HG03135 (cell line): ENCODE measurements around the gene LRRIQ4.
A peak's percentile ranks its signal among the peaks of the same experiment; 100 is the strongest.

ENCODE experiments used
- ATAC-seq: cut with Tn5 transposase; IDR thresholded peaks from one replicate; pipeline ENCODE4 v1.9.1; 2021; ENCODE audit warnings: mild to moderate bottlenecking, moderate library complexity; ENCODE audit not compliant: unreplicated experiment

Gene LRRIQ4

DNA sequence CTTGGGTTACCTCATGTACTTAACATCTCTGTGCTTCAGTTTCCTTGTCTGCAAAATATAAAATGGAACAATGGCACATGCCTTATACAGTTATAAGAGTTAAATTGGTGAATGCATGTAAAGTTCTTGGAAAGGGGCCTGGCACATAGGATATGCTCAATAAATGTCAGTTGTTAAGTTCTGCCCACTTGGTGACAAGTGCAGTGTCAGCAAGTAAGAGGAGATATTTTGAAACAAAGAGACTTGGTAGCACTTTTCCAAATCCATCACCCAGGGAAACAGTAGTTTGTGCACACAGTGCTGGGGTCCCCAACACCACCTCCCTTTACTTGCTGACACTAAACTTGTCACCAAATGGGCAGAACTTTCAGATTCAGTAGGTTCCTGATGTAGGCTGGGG, 37.9 kb downstream of the LRRIQ4 start:
- no peak for ATAC-seq

DNA sequence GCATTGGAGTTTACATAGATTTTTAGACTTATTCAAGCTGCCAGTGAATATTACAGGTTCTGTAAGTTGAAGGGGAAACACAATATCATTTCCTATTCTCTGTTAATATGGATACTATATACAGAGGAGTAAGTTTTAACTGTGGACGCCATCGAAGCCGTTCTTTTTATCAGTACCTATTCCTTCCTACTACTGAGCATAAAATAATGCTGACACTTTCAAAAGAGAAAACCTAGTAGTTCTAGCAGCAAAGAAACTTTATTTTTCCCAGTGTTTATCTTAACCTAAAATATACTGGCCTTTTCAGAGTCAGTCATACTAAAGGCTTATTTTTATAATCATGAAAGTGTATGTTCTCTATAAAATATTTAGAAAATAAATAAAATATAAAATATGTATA, 42.8 kb downstream of the LRRIQ4 start:
- no peak for ATAC-seq

DNA sequence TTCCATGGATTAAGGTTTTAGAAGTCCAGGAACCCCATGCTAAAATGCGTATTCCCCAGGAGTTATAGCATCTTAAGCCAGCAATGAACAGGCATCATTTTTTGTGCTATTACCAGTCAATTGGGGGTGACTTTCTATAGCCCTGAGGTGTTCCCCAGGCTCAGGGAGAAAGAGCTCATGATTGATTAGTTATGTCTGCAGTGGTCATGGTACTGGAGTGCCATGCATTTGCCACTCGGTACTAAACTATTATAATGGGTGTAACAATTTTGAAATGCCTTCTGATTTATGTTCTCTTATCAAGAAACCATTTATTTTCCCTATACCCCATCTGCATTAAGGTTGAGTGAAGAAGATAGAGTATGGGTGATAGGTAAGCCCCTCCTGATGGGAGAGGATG, 45.1 kb downstream of the LRRIQ4 start:
- ATAC-seq: no peak

DNA sequence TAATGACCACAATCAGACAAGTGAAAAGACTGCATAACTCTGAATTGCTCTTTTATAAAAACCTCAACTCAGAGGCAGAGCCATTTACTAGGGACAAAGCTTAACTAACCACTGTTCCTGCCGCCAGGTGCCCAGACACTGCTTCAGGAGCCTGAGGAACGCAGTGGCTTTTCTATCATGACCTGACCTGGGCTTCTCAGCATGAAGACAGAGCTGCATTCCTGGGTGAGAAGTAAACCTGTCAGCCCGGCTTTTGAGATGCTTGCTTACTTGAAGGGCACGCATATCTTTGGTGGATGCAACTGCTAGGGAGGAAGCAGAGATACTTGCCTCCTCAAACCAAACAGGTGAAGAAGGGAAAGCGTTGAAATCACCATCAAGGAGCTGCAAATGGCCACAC, 49.2 kb downstream of the LRRIQ4 start:
- ATAC-seq: no peak

DNA sequence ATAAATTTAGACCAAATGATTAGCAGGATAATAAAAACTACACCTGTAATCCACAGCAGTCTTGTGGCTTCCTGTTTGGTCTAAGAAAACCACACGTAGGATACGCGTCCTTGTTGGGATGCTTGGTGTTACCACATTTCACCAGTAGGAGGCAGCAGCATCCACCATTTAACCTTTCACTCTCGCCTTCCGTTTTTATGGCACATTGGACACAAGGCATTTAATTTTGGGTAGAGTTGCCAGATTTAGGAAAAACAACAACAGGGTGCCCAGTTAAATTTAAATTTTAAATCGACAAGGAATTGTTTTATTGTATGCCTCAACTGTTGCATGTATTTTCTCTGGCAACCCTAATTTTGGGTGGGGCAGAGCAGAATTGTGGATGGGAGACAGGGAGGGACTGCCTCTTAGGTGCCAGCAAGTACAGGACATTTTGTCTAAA, 50.8 kb downstream of the LRRIQ4 start:
- ATAC-seq: peak; percentile 68

DNA sequence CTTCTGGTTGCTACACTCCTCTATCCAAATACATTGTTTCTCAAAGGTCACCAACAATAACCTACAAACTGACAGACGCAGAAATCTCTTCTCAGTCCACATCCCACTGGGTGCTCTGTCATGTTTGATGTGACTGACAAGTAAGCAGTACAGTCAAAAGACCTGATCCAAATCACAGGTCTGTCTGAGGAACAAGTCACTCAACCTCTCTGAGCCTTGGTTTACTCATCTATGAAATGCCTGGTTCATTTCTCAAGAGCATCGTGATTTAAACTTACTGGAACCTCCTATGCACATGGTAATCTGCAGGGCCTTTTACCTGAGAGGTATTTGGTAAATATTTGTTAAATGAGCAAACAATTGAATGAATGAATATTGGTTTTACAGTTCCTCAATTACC, 51.6 kb downstream of the LRRIQ4 start:
- no peak for ATAC-seq

DNA sequence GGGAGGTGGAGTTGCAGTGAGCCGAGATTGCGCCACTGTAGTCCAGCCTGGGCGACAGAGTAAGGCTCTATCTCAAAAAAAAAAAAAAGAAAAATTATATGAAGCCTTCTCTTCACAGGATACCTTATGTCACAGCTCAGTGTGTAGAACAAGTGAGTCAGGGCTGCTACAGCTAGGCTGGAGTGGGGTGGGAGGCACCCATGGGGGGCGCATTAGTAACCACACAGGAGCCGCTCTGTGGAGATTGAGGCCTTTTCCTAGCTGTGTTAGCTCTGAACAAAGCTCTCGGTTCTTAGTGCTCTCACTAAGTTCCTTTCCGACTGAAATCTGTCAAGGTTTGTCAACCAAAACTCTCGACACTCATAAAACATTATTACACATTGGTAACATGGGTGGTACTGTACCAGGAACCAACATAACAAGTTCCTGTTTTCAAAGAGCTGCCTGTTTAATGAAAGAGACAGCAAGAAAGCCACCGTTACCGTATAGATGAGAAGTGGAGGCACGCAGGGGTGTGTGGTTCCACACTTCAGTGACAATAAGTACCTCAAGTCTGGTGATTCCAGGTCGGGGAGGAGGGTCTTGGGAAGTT, 52.6 kb downstream of the LRRIQ4 start:
- no peak for ATAC-seq

DNA sequence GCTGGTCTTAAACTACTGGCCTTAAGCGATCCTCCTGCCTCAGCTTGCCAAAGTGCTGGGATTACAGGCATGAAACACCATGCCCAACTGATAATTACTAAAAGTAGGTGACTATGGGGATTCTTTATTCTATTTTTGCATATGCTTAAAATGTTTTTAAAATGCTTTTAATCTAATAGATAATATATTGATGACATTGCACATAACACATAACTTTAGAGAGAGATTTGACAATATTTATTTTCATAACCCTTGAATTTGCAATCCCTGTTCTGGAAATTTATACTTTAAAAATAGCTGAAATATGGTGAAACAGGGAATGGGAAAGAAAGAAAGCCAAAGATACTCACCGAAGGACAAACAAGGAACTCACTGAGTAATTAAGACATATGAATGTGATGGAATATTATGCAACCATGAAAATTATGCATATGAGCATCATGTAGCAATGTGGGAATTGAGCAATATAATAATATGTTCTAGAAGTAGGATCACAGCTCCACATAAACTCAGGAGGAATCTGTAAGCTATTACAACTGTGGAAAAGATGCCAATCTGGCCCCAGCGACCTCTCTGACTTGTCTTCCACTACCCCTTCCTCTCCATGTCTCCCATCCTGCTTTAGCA, 55.0 kb downstream of the LRRIQ4 start:
- no peak for ATAC-seq

DNA sequence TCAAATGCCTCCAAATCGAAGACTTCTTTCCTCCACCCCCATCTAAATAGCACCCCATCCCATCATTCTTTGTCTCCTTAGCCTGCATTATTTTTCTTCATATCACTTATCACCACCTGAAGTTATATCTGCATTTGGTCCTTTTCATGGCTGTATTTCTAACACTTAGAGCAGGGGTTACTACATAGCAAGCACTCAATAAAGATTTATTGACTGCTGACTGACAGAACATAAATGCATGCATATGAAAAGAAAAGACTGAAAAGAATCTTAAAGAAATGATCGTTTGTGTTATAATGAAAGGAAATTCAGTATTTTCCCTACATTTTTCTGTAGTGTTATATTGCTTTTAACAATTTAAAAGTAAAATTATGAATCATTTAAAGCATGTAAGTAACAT, 55.7 kb downstream of the LRRIQ4 start:
- ATAC-seq: no peak

DNA sequence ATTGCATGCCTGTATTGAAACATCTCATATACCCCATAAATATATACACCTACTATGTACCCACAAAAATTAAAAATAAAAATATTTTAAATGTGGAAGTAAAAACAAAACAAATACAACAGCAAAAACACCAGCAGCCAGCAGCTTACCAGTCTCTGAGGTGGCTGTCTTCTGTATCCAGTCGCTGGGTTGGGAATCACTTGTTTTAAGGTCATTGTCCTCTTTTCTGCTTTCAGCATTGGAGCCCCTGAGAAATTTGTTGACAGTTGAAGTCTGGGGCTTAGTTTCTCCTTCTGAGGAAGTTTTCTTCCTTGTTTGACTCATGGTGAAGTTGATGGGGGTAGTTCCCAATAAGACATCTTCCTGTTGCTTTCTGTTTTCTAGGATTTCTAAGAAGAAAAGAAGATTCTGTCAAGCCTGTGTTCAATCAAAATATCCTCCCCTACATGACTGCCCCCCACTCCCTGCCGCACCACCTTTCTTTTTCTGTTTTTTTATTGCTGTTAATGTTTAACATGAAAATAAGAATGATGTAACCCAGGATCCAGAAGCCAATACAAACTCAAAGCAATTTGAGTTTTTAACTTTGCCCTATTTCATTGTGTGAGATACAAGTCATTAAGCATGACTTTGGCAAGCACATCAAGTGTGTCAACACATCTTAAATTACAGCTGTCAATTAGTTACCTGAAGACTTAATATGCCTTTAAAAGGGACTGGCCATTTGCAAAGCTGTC, 57.0 kb downstream of the LRRIQ4 start, which contains the start of gene LRRC31:
LRRC31 (minus strand) TSS at position 452 of the 737 bp plus-strand sequence; CDS start at position 324, 128 bp downstream.
- no peak for ATAC-seq

DNA sequence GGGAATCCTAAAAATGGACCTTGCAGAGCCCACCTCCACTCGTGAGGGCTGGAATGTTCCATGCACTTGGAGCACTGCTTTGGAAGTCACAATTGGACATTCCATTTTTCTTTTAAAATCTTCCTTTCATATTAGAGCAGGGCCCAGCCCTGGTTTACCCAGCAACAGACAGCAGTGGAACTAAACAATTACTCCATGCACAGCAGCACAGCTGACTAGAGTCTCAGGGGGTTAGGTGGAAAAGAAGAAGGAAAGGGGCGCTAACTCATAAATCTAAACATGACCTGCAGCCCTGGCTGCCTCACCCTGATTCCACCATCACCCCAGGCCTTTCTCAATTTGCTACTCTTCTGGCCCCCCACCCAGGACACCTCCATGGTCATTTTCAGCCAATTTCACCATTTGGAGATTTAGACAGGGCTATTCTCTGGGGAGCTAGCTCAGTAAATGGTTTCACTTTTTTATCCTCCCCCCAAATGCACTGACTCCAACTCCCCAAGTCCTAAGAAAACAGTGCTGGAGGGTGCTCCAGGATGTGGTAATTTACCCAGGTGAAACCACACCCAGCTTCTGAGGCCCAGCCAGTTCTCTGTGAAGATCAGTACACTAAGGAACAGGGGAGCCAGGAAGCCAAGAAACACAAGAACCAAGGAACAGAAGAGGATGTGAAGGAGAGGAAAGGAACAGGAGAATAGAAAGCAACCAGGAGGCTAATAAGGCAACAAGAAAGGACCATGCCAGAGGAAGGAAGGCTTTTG, 58.6 kb downstream of the LRRIQ4 start:
- ATAC-seq: no peak

DNA sequence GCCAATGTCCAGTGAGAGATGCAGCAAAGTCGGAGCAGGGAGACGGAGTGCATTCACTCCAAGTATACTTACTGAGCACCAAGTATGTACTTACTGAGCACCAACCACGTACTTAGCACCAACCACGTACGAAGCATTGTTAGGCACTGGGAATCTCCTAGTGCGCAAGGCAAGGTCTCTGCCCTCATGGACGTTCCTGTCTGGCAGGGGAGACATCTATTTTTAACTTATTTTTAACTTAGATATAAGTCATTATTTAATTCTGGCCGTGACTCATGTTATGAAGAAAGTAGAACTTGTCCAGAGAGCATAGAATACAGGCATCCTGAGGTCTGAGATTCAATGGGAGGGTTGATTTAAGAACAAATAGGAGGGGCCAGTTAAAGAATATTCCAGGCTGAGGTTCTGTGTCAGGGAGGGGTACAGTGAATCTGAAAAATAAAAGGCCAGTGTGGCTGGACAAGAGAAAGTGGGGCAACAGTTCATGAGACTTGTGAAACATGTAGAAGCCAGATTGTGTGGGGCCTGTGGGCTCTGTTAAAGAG, 66.4 kb downstream of the LRRIQ4 start:
- no peak for ATAC-seq

DNA sequence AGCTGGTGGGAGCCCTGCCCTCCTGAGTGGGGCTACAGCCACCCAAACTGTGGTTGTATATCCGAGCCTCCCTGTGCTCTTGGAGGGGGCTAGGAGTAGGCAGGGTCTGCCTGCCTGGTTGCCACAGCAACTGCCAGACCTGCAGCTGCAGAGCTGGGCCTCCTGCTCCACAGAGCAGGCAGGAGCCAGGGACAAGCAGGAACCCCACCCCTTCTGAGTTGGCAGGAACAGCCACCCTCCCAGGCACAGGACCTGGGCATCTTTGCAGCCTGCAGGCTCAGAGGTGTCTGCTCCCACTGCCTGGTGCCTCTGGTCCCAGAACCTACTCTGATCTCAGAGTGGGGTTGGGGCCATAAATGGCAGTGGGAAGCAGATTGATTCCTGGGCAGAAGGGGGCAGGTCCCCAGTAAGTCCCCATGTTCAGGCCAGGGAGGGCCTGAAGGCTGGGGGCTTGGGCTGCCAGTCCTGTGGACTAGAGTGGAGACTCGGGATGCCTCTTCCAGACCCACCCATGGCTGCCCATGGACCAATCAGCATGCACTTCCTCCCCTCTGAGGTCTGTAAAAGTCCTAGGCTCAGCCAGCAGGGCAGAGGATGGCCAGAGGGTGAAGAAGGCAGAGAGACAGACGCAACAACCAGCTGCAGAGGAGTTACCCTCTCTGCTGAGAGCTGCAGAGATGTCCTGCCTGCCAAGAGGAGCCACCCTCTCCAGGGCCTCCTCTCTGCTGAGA, 67.3 kb downstream of the LRRIQ4 start:
- ATAC-seq: no peak

DNA sequence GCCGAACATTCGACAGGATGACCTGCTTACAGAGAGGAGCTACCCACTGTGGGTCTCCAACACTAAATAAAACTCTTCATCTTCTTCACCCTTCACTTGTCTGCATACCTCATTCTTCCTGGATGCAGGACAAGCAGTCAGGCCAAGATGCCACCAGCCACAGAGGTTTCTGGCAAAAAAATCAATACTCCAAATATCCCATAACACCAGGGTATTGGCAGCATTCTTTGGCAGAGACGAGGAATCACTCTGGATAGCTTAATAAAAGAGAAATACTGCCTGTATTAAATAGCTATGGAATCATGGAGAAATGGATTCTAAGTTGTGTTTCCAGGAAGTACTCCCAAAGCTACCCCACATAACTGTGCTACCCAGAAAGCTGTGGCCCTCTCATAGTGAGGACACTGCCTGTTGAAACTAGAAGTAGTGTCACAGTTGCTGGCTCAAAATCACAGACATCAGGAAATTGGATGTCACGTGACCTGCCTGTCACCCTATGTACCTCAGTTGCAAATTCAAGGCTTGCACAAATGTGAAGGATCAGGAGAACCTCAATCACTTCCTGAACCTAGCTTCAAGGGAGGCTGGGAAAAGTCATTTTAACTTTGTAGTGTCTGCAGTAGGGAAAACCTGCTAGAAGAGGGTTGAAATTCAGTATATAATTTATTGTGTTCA, 68.0 kb downstream of the LRRIQ4 start:
- ATAC-seq: no peak

DNA sequence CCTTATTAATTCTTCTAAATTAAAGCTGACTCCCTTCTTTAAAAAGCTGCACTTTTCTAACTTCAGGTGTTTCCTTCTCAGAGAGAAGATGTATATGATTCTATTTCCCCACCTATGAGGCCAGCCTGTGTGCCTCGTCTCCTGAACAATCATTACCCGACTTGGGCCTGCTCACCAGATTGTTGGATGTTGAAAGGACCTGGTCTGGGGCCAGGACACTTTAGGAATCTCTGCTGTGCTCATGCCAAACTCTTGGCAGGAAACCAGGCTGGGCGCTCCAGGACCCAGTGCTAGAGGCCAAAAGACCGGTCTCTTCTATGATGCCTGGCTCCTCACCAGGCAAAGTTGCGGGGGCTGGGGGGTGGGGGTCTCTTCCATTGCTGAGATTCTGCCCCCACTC, 74.0 kb downstream of the LRRIQ4 start:
- no peak for ATAC-seq
